Activated T-helper 1 cell treated with anti-CD3 and anti-CD28 coated beads, Interleukin-12 subunit alpha, Interleukin-12 subunit beta, Interleukin-2, Interleukin-4 antibody, amounts not matched to agents 30 ng/mL and 10 ng/mL and 1 ng/mL, durations not matched to agents 14 hours and 24 hours and 36 hours (primary cell): Measurements from ENCODE around the gene ODAD4. TPM values are rescaled to one million over a fixed set of nuclear protein-coding genes. Genes with fewer than 3 reads are reported as not detected.

Experiments used
- DNase-seq: peaks from one replicate; pipeline ENCODE4 v3.0.0; 2021; ENCODE audit warnings: low spot score
- H3K27ac Mint-ChIP-seq: one replicate; pipeline ENCODE4 v1.8.0; 2021; ENCODE audit warnings: mild to moderate bottlenecking, mixed read lengths
- H3K27me3 Mint-ChIP-seq: one replicate; pipeline ENCODE4 v1.8.0; 2022; ENCODE audit warnings: mild to moderate bottlenecking, moderate library complexity, mixed read lengths; ENCODE audit not compliant: insufficient read depth
- H3K36me3 Mint-ChIP-seq: one replicate; pipeline ENCODE4 v1.8.0; 2021; ENCODE audit warnings: low read depth, mixed read lengths
- H3K4me1 Mint-ChIP-seq: one replicate; pipeline ENCODE4 v1.8.0; 2021; ENCODE audit warnings: low read depth, mixed read lengths
- H3K4me3 Mint-ChIP-seq: one replicate; pipeline ENCODE4 v1.8.0; 2021; ENCODE audit warnings: mild to moderate bottlenecking, moderate library complexity, mixed read lengths
- H3K9me3 Mint-ChIP-seq: one replicate; pipeline ENCODE4 v1.8.0; 2021; ENCODE audit warnings: mixed read lengths
- intact Hi-C: fragments of 100-400 bp; cut with micrococcal nuclease; formaldehyde crosslinking; loops from one replicate; pipeline ENCODE4 v1.15.1; 2024
- total RNA-seq: library from RNA; stranded (reverse); gene quantifications from 2 replicates; pipeline ENCODE4 v1.2.3, GENCODE V29; 2022

Gene ODAD4
- total RNA-seq, 1 donor from 2014 or later: 0.39 TPM

GRCh38 chr17:41972571-41973407, 42.4 kb downstream of the ODAD4 start:
- H3K27ac Mint-ChIP-seq: no peak overlapping the region
- no peaks in the 10 kb centered on the region for H3K27me3 Mint-ChIP-seq
- no peak for DNase-seq
- H3K36me3 Mint-ChIP-seq: peaks cover 41% of the 10 kb centered on the region
- no peaks in the 10 kb centered on the region for H3K9me3 Mint-ChIP-seq
- intact Hi-C loops: no loop called here
- H3K4me1 Mint-ChIP-seq: peaks cover 16% of the 10 kb centered on the region
- H3K4me3 Mint-ChIP-seq: no peak overlapping the region

DNA sequence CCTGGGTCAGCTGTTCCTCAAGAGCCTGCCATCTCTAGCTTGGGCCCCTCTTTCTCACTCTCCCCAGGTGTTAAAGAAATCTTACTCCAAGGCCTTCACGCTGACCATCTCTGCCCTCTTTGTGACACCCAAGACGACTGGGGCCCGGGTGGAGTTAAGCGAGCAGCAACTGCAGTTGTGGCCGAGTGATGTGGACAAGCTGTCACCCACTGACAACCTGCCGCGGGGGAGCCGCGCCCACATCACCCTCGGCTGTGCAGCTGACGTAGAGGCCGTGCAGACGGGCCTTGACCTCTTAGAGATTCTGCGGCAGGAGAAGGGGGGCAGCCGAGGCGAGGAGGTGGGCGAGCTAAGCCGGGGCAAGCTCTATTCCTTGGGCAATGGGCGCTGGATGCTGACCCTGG, 43.0 kb downstream of the ODAD4 start:
- intact Hi-C loops: no loop called here
- H3K36me3 Mint-ChIP-seq: peaks cover 46% of the 10 kb centered on the region
- H3K9me3 Mint-ChIP-seq: no peaks in the 10 kb centered on the region
- no peak for DNase-seq
- no peak overlapping the region for H3K4me3 Mint-ChIP-seq
- H3K4me1 Mint-ChIP-seq: peaks cover 10% of the 10 kb centered on the region
- H3K27me3 Mint-ChIP-seq: no peaks in the 10 kb centered on the region
- H3K27ac Mint-ChIP-seq: no peak overlapping the region

DNA sequence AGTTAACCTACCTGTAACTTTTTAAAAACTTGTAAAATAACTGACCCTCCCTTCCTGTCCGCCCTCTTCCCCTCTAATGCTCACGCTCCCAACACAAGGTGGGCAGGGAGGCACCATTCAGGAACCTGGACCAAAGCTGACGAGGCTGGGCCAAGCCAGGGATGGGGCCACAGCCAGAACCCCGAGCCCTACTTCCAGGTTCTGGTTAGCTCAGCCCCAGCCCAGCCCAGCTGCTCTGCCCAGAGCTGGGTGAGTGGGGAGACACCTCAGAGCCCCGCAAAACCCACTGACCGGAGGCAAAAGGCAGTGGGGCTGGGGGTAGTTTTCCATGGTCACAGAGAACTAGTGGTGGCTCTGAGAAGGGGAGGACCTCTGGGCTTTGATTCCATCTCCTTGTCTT, 43.6 kb downstream of the ODAD4 start:
- Mint-ChIP-seq H3K9me3 (no peaks in the 10 kb centered on the region), H3K27ac (no peak overlapping the region), H3K36me3 (peaks cover 46% of the 10 kb centered on the region), H3K27me3 (no peaks in the 10 kb centered on the region), H3K4me1 (peaks cover 10% of the 10 kb centered on the region), H3K4me3 (no peak overlapping the region)
- intact Hi-C loops: no loop called here
- DNase-seq: no peak

- no peak overlapping the region for H3K27ac Mint-ChIP-seq
- no peaks in the 10 kb centered on the region for H3K9me3 Mint-ChIP-seq
- H3K4me1 Mint-ChIP-seq: peaks cover 10% of the 10 kb centered on the region
- H3K27me3 Mint-ChIP-seq: no peaks in the 10 kb centered on the region
- intact Hi-C loops: no loop called here
- peaks cover 42% of the 10 kb centered on the region for H3K36me3 Mint-ChIP-seq
- DNase-seq: no peak
- H3K4me3 Mint-ChIP-seq: no peak overlapping the region
Observed at GRCh38 chr17:41974658-41975057, 44.2 kb downstream of the ODAD4 start.

- DNase-seq: no peak
- intact Hi-C loops: no loop called here
- Mint-ChIP-seq H3K36me3 (peaks cover 44% of the 10 kb centered on the region), H3K9me3 (no peaks in the 10 kb centered on the region), H3K27me3 (no peaks in the 10 kb centered on the region), H3K27ac (no peak overlapping the region), H3K4me3 (no peak overlapping the region), H3K4me1 (peaks cover 10% of the 10 kb centered on the region)
Observed at GRCh38 chr17:41975099-41976083, 45.0 kb downstream of the ODAD4 start.

- Mint-ChIP-seq H3K27ac (no peak overlapping the region), H3K36me3 (peaks cover 49% of the 10 kb centered on the region), H3K4me1 (peaks cover 6% of the 10 kb centered on the region), H3K27me3 (no peaks in the 10 kb centered on the region), H3K4me3 (no peak overlapping the region), H3K9me3 (no peaks in the 10 kb centered on the region)
- intact Hi-C loops: no loop called here
- DNase-seq: no peak
Observed at GRCh38 chr17:41976142-41976768, 45.8 kb downstream of the ODAD4 start.

- intact Hi-C loops: no loop called here
- Mint-ChIP-seq H3K27me3 (no peaks in the 10 kb centered on the region), H3K36me3 (peaks cover 56% of the 10 kb centered on the region)
Observed at GRCh38 chr17:41977991-41978390, 47.6 kb downstream of the ODAD4 start.

DNA sequence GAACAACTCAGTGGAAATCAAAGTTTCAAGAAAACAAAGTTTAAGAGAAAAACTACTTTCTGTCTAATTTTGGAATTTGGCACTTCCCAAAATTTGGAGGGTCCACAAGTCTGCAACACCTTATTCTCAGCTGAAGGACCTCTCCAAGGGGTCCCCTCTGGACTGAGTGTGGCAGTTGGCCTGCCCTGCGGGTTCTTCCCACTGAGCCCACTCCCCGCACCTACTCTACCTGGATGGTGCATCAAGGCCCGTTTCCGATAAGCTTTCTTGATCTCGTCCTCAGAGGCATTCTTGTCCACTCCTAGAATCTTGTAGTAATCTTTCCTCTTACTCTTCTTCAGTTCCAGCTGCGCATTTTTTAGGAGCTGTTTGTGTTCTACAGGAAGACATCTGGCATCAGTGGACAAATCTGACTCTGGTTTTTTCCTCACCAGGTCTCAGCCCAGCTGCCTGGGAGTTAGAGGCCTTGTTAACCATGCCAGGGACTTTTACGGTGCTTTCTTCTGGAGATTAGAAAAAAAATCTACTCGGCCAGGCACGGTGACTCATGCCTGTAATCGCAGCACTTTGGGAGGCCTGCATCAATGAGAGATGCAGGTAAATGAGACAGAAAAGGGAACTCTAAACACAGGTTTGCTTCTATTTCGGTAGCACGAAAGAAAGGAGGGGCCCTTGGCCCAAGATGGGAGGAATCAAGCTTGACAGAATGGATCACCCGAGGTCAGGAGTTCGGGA, 51.8 kb downstream of the ODAD4 start:
- no peaks in the 10 kb centered on the region for H3K4me1 Mint-ChIP-seq
- H3K36me3 Mint-ChIP-seq: peaks cover 59% of the 10 kb centered on the region
- DNase-seq: no peak
- intact Hi-C loops: no loop called here
- H3K4me3 Mint-ChIP-seq: no peak overlapping the region
- no peaks in the 10 kb centered on the region for H3K27me3 Mint-ChIP-seq
- H3K27ac Mint-ChIP-seq: no peak overlapping the region
- no peaks in the 10 kb centered on the region for H3K9me3 Mint-ChIP-seq

More at GRCh38 chr17:41977991-41978390, 47.6 kb downstream of the ODAD4 start:
- no peak overlapping the region for H3K4me3 Mint-ChIP-seq
- no peak overlapping the region for H3K27ac Mint-ChIP-seq
- no peaks in the 10 kb centered on the region for H3K4me1 Mint-ChIP-seq
- H3K9me3 Mint-ChIP-seq: no peaks in the 10 kb centered on the region
- DNase-seq: no peak

GRCh38 chr17:41984454-41984853, 54.0 kb downstream of the ODAD4 start:
- Mint-ChIP-seq H3K9me3 (no peaks in the 10 kb centered on the region), H3K4me3 (no peak overlapping the region), H3K36me3 (peaks cover 68% of the 10 kb centered on the region), H3K27me3 (no peaks in the 10 kb centered on the region), H3K27ac (no peak overlapping the region), H3K4me1 (no peaks in the 10 kb centered on the region)
- intact Hi-C loops: no loop called here
- DNase-seq: no peak

DNA sequence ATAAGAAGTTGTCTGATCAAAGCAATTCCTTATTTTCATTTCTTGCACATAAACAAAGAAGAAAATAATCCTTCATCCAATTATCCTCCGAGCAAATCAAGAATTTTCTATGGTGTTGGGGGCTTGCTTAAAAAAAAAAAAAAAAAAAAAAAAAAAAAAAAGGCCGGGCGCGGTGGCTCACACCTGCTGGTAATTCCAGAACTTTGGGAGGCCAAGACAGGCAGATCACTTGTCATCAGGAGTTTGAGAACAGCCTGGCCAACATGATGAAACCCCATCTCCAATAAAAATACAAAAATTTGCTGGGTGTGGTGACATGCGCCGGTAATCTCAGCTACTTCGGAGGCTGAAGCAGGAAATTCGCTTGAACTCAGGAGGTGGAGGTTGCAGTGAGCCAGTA, 55.5 kb downstream of the ODAD4 start:
- no peaks in the 10 kb centered on the region for H3K9me3 Mint-ChIP-seq
- peaks cover 64% of the 10 kb centered on the region for H3K36me3 Mint-ChIP-seq
- intact Hi-C loops: no loop called here
- H3K27ac Mint-ChIP-seq: no peak overlapping the region
- H3K4me1 Mint-ChIP-seq: no peaks in the 10 kb centered on the region
- DNase-seq: no peak
- H3K27me3 Mint-ChIP-seq: no peaks in the 10 kb centered on the region
- H3K4me3 Mint-ChIP-seq: no peak overlapping the region

GRCh38 chr17:41986634-41987033, 56.2 kb downstream of the ODAD4 start:
- Mint-ChIP-seq H3K4me1 (no peaks in the 10 kb centered on the region), H3K4me3 (no peak overlapping the region), H3K9me3 (no peaks in the 10 kb centered on the region), H3K27ac (no peak overlapping the region), H3K36me3 (peaks cover 63% of the 10 kb centered on the region), H3K27me3 (no peaks in the 10 kb centered on the region)
- intact Hi-C loops: no loop called here
- no peak for DNase-seq

GRCh38 chr17:41987642-41988041, 57.2 kb downstream of the ODAD4 start:
- no peak for DNase-seq
- Mint-ChIP-seq H3K27ac (no peak overlapping the region), H3K27me3 (no peaks in the 10 kb centered on the region), H3K4me1 (no peaks in the 10 kb centered on the region), H3K9me3 (no peaks in the 10 kb centered on the region), H3K4me3 (no peak overlapping the region), H3K36me3 (peaks cover 57% of the 10 kb centered on the region)
- intact Hi-C loops: no loop called here
